CD4-positive, alpha-beta T cell treated with Interleukin-15 for 4 hours (primary cell): ENCODE results near the gene RABGAP1L.

Experiments
- DNase-seq: peaks from one replicate; pipeline ENCODE4 v3.0.0-alpha.2; 2020; ENCODE audit warnings: low spot score

The RABGAP1L gene

GRCh38 chr1:174761901-174762585 is 602.7 kb downstream of the RABGAP1L start:
- DNase-seq = no peak

GRCh38 chr1:174764191-174764590 is 604.9 kb downstream of the RABGAP1L start:
- DNase-seq = no peak

- DNase-seq = no peak
Observed at GRCh38 chr1:174766727-174767126, 607.4 kb downstream of the RABGAP1L start.

DNA sequence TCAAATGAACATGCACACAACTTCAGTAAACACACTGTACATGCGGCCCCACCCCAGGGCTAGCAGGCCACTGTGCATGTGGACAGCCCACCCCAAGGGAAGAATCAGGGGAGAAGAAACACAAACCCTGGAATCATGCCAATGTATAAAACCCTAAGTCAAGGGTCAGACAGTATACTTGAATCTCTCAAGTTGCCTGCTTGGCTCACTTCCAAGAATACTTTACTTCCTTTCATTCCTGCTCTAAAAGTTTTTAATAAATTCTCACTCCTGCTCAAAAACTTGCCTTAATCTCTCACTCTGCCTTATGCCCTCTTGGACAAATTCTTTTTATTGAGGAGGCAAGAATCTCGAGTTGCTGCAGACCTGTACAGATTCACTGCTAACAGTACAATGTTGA is 609.2 kb downstream of the RABGAP1L start:
- DNase-seq = no peak

GRCh38 chr1:174768949-174769348 is 609.6 kb downstream of the RABGAP1L start:
- no peak for DNase-seq

DNA sequence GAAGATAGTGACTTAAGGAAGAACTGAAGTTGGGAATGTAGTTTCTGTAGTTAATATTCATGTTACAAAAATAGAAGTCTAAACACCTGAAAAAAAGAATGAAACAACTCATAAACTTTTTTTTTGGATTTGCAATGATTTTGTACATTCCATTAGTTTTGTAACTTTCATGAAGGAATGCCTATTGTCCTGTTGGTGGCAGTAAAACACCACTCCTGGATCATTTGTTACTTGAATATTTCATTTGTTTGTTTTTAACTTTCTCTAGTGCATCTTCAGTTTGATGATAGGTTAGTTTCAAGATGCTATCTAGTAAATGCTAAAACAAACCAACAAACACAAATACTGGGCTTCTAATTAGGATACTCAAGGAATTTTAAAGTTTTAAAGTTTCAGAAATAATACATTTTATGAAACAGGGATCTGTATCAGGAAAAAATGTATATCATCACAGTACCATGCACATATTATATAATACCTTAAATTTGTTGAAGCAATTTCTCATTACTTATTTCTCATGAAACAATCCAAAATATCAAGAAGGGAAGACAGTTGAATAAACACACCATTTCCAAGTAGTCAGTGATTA is 610.7 kb downstream of the RABGAP1L start:
- DNase-seq = peak; percentile 57

DNA sequence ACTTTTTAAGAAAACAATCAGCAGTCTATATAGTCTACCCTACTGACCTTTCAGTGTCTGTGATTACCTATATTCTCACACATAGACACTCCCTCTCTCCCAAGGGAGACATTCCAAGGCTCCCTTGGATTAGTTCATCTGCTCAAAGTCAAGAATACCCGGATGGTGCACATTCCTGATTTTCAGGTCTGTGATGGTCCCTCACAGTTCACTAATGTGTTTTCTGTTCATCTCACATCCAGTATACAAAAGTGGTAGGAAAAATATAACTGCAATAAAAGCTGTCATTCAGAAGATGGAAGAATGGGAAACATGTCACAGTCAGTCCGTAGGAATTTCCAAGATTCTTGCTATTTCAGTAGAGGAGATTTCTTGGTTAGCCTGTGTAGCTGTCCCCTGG is 616.3 kb downstream of the RABGAP1L start:
- DNase-seq = no peak

- no peak for DNase-seq
Observed at GRCh38 chr1:174777262-174777661, 617.9 kb downstream of the RABGAP1L start.

GRCh38 chr1:174785510-174785909 is 626.2 kb downstream of the RABGAP1L start:
- DNase-seq = no peak

GRCh38 chr1:174786358-174786757 is 627.0 kb downstream of the RABGAP1L start:
- no peak for DNase-seq

GRCh38 chr1:174786760-174787159 is 627.4 kb downstream of the RABGAP1L start:
- DNase-seq = no peak

GRCh38 chr1:174788981-174789380 is 629.7 kb downstream of the RABGAP1L start:
- DNase-seq = no peak

GRCh38 chr1:174789399-174789798 is 630.1 kb downstream of the RABGAP1L start:
- DNase-seq = no peak

DNA sequence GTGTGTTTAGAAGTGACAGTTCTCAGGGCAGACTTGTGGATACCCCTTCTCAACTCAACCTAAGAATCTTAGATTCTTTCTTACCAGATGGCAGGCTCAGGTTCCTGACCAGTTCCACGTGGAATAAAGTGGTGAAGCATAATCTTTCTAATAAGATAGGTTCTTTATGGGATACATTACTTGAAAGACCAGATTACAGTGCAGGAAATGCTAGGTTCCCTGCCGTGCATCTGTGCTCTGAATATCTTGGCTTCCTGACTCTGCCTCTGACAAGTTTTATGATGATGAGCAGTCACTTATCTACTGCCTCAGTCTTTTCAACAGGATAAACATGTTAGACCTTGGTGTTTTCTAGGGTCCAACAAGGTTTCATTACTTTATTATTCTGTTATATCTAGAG is 632.5 kb downstream of the RABGAP1L start:
- no peak for DNase-seq

- DNase-seq = no peak
Observed at GRCh38 chr1:174794861-174795260, 635.5 kb downstream of the RABGAP1L start.

GRCh38 chr1:174795806-174796205 is 636.5 kb downstream of the RABGAP1L start:
- no peak for DNase-seq

DNA sequence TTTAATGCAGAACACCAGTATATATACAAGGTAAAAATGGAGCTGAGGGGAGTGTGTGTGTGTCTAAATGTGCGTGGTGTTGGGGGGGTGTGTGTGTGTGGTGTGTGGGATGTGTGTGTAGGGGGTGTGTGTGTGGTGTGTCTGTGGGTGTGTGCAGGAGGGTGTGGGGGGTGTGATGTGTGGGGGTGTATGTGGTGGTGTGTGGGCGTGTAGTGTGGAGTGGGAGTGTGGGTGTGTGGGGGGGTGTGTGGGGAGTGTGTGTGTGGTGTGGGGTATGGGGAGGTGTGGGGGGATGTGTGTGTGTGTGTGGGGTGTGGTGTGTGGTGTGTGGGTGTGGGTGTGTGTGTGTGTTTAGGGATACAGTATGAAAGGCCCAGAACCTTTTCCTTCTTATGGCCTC is 638.1 kb downstream of the RABGAP1L start:
- peak; percentile 10 for DNase-seq

- no peak for DNase-seq
Observed at GRCh38 chr1:174799136-174799479, 639.8 kb downstream of the RABGAP1L start.

DNA sequence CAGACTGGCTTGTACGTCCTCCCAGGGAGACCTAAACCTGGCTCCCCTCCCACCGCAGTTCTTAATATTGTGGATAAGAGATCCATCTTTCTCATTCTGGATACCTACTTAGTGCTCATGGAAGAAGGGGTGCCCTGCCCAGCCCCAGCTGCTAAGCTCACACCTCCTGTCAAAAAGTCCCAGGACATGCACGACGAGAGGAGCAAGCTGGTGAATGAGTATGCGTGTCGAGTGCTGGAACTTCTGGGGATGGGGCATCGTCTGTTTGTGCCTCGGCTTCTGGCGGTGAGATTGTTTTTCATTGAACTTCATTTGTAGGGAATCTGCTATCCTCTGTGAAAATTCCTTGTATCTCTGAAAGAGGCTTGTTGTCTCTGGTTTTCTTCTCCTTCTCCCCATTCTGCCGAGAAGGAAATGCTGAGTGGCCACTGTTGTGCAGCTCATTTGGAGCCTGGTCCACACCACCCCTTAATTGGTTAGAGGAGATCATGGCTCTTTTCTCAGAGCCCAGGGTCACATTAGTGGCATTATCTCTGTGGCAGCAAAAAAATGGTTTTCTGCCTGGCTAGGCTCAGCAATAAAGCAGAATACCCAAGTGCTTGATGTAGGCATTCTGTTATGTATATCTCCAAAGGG is 641.0 kb downstream of the RABGAP1L start:
- no peak for DNase-seq

DNA sequence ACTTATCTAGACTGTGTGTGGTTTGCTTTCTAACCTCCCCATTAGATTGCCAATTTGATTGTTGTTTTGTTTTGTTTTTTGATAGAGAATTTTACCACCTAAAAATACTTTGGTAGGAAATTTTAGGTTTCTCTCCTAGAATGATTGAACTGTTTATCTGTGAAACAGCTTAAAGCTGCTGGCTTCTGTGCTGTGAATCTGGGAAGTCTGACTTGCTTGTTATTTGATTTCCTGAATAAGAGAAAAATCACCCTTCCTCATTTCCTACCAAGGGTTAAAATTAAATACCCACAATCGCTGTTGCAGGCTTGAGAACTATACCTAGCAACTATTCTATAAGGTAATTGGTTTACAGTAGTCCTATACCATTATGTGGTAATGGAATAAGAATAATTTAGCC is 641.6 kb downstream of the RABGAP1L start:
- no peak for DNase-seq

GRCh38 chr1:174809755-174810280 is 650.5 kb downstream of the RABGAP1L start:
- no peak for DNase-seq

DNA sequence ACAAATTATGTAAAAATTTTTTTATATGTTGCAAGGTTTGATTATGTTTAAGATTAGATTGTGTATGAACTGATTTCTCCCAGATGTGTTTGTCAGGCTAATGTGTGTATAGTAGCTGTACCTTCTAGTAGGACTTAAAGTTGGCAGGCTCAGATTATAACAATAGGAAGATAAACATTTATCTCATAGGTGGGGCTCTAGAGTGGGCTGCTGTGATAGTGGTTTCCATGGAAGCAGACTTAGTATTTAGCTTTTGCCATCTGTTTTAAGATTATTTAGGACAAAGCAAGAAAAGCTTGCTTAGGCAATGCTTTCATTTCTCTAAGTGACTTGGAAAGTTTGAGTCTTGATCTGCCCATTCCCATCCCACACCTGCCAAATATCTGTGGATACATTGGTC is 652.7 kb downstream of the RABGAP1L start:
- DNase-seq = no peak

DNA sequence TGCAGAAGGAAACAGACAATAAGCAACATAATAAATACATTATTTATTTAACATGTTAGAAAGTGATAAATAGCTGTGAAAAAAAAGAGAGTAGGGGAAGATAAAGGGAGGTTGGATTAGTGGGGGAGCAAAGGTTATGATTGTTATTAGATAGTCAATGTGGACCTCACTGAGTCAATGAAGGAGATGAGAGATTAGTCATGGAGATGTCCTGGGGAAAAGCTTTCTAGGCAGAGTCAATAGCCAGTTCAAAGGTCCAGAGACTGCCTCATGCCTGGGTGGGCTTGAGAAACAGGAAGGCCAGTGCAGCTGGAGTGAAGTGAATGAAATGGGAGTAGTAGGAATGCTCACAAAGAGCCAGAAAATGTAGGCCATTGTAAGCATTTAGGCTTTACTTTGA is 653.3 kb downstream of the RABGAP1L start:
- no peak for DNase-seq
